GM12878 (cell line): ENCODE measurements around the gene LARGE1.

Source experiments
- CBFB ChIP-seq: IDR thresholded peaks from 2 replicates; pipeline ENCODE4 v1.6.1; 2016; ENCODE audit warnings: antibody characterized with exemption, low read depth
- CBX3 ChIP-seq: fragments of 200-600 bp; sonication (generic); IDR thresholded peaks from 2 replicates; pipeline ENCODE4 v1.6.1; 2016; ENCODE audit warnings: low read depth, borderline replicate concordance
- CHD1 ChIP-seq: IDR thresholded peaks from 2 replicates; pipeline ENCODE4 v1.6.1; 2012; ENCODE audit warnings: low read depth, low read length, improper control_type of control experiment
- POLR2AphosphoS5 ChIP-seq: IDR thresholded peaks from 2 replicates; pipeline ENCODE4 v1.6.1; 2011; ENCODE audit warnings: mild to moderate bottlenecking, low read length, inconsistent platforms
- ZNF24 ChIP-seq: fragments of 450-650 bp; IDR thresholded peaks from 2 replicates; pipeline ENCODE4 v1.6.1; 2017; ENCODE audit warnings: antibody characterized with exemption, mild to moderate bottlenecking
- TF ChIP-seq, protein P1 (sequence below), 3 experiments: IDR thresholded peaks in 2 of 3; conservative IDR thresholded peaks in 1 of 3; 2 replicates each; pipeline ENCODE4 v1.5.1; 2011; ENCODE audit warnings: low read depth in 3 of 3, low read length in 3 of 3, mild to moderate bottlenecking in 3 of 3, control low read depth in 2 of 3, moderate library complexity in 2 of 3, inconsistent platforms in 1 of 3, mixed read lengths in 1 of 3; ENCODE audit not compliant: control insufficient read depth in 2 of 3, insufficient read depth in 1 of 3; ENCODE audit errors: extremely low read depth in 1 of 3

DNA sequence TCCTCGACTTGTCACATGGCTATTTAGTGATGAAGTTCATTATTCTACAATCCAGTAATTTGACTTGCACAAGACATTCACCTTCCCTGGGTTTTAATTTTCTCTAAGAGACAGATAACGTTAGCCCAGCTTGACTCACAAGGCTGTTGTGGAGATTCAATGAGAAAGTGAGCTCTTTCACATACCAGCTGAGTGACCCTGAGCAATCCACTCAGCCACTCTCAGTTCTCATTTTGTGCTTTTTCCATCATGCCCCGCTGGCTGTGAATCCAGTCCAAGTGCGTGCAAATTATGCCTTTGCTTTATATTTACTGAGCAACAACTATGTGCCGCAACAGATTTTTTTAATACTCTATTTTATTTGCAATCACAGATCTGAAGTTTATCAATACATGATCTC lies 176.5 kb downstream of the LARGE1 start:
- TF ChIP-seq CBX3 = no peak
- TF ChIP-seq CHD1 = no peak
- TF ChIP-seq, protein P1, sequence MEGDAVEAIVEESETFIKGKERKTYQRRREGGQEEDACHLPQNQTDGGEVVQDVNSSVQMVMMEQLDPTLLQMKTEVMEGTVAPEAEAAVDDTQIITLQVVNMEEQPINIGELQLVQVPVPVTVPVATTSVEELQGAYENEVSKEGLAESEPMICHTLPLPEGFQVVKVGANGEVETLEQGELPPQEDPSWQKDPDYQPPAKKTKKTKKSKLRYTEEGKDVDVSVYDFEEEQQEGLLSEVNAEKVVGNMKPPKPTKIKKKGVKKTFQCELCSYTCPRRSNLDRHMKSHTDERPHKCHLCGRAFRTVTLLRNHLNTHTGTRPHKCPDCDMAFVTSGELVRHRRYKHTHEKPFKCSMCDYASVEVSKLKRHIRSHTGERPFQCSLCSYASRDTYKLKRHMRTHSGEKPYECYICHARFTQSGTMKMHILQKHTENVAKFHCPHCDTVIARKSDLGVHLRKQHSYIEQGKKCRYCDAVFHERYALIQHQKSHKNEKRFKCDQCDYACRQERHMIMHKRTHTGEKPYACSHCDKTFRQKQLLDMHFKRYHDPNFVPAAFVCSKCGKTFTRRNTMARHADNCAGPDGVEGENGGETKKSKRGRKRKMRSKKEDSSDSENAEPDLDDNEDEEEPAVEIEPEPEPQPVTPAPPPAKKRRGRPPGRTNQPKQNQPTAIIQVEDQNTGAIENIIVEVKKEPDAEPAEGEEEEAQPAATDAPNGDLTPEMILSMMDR (IDR thresholded peaks at IDR 0.05 in 2 of 3, conservative IDR thresholded peaks at IDR 0.05 in 1 of 3; ENCODE audit: control insufficient read depth in 2 of 3, extremely low read depth in 1 of 3, insufficient read depth in 1 of 3, low read depth in 3 of 3, low read length in 3 of 3) = no peak
- no peak for TF ChIP-seq CBFB
- TF ChIP-seq POLR2AphosphoS5 = no peak
- no peak for TF ChIP-seq ZNF24
